HUES64 (cell line): ENCODE results near the gene NACAD.
A peak's percentile ranks its signal among the peaks of the same experiment; 100 is the strongest.
"Not testable (repeated sequence)": the region's sequence is repeated elsewhere in the genome, so short reads cannot be mapped to it uniquely, and the experiment has no call there.

Experiments used
- H3K27ac ChIP-seq: 2 replicates; pipeline ENCODE4 v1.7.0; 2013; ENCODE audit warnings: low read depth, low read length, inconsistent platforms
- H3K27me3 ChIP-seq: 2 replicates; pipeline ENCODE4 v1.6.1; 2013; ENCODE audit warnings: mild to moderate bottlenecking, low read length; ENCODE audit not compliant: insufficient read depth
- H3K36me3 ChIP-seq: 2 replicates; pipeline ENCODE4 v1.6.1; 2013; ENCODE audit warnings: mild to moderate bottlenecking, low read length; ENCODE audit not compliant: insufficient read depth
- H3K4me1 ChIP-seq: 2 replicates; pipeline ENCODE4 v1.6.1; 2013; ENCODE audit warnings: mild to moderate bottlenecking, low read length, moderate library complexity; ENCODE audit not compliant: insufficient read depth
- H3K4me3 ChIP-seq: 2 replicates; pipeline ENCODE4 v1.5.1; 2013; ENCODE audit warnings: mild to moderate bottlenecking, low read length, moderate library complexity
- H3K9ac ChIP-seq: 2 replicates; pipeline ENCODE4 v1.6.1; 2013; ENCODE audit warnings: mild to moderate bottlenecking, low read depth, low read length
- H3K9me3 ChIP-seq: 2 replicates; pipeline ENCODE4 v1.6.1; 2013; ENCODE audit warnings: low read depth, low read length; ENCODE audit not compliant: insufficient read depth
- WGBS: fragments of 150-250, 120-280 bp; methylation state at CpG from one replicate; pipeline ENCODE4 v1.1.7; 2013; ENCODE audit warnings: missing lambda C conversion rate; 5-methylcytosine and 5-hydroxymethylcytosine counted together

Gene NACAD

DNA sequence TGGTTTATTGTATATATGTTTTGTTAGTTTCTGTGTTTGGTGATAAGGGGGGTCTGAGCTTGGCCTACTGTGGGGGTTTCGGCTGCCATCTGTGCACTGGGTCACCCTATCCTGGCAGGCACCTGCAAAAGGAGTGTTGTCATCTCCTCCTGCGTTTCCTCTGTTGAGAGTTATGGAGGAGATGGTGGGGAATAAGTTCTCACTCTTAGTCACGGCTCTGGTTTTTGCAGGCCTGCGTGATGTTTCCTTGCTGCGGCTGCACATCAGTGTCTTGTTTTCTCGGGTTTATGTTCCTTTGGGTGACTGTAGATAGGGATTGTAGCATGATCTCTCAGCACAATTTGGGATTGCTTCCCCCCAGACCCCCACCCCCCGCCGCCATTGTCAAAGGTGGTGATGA, 52.0 kb downstream of the NACAD start:
- 95% methylated on average over 7 of the region's 8 CpGs for WGBS
- Histone ChIP-seq H3K36me3 (peaks cover 29% of the 10 kb centered on the region), H3K9me3 (no peaks in the 10 kb centered on the region), H3K27me3 (no peaks in the 10 kb centered on the region), H3K9ac (no peak overlapping the region), H3K27ac (no peak overlapping the region), H3K4me3 (no peak overlapping the region), H3K4me1 (peaks cover 16% of the 10 kb centered on the region)

DNA sequence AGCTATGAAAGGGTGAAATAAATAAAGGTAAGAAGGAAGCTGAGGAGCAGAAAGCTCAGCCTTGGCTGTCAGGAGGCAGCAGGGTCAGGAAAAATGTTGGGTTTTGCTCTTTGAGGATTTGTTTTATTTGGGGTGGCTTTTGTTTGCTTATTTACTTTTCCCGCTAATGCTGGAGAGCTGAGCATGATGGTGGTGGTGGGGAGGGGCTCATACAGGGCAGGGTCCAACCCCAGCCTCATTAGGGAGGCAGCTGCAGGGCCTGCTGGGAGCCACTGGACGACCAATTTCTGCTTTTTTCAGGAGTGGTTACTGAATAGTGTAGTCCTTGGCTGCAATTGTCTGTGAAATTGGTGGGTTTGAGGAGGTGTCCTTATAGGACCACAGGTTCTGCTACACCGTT, 52.5 kb downstream of the NACAD start:
- H3K4me3 ChIP-seq: no peak overlapping the region
- no peak overlapping the region for H3K27ac ChIP-seq
- no peaks in the 10 kb centered on the region for H3K9me3 ChIP-seq
- WGBS: 80% methylated on average over 3 of the region's 3 CpGs
- peaks cover 24% of the 10 kb centered on the region for H3K36me3 ChIP-seq
- H3K9ac ChIP-seq: 0 out of 2 replicates have a peak overlapping the region, but pooled peaks have one; percentile 10
- no peaks in the 10 kb centered on the region for H3K27me3 ChIP-seq
- peaks cover 18% of the 10 kb centered on the region for H3K4me1 ChIP-seq

DNA sequence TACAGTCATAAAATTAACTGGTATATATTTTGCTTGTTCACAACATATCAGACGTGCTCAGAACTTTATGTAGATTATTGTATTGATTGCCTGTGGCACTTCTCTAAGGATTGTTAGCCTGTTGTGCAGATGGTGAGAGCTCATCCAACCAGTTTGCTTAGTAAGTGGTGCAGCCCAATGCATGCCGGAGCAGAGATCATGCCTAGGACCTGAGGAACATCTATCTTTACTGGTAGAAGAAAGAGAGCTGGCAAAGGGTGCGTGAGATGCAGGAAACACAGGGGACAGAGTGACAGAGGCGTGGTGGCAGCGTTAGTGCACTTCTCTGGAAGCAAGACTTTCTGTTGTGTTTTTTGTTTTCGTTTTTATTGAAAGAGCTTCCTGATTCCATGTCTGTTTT, 52.9 kb downstream of the NACAD start:
- no peak overlapping the region for H3K4me3 ChIP-seq
- no peaks in the 10 kb centered on the region for H3K27me3 ChIP-seq
- H3K36me3 ChIP-seq: peaks cover 20% of the 10 kb centered on the region
- no peak overlapping the region for H3K9ac ChIP-seq
- no peaks in the 10 kb centered on the region for H3K9me3 ChIP-seq
- H3K27ac ChIP-seq: no peak overlapping the region
- WGBS: 88% methylated on average over 6 of the region's 6 CpGs
- H3K4me1 ChIP-seq: peaks cover 18% of the 10 kb centered on the region

DNA sequence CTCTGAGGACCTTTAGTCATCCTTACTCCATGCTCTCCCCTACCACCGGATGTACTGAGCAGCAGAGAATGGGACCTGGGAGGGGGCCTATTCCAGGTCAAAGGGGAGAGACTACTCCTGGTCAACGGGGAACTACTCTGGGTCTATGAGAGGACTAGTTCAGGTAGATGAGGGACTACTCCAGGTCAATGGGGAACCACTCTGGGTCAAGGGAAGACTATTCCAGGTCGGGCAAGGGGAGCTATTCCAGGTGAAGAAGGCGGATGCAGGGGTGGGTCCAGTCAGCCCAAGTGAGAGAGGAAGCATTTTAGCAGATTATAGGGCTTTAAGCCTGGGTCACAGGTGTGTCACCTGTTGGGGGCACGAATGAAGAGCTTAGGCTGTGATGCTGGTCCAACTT, 53.4 kb downstream of the NACAD start:
- Histone ChIP-seq H3K4me3 (no peak overlapping the region), H3K36me3 (peaks cover 16% of the 10 kb centered on the region), H3K9me3 (no peaks in the 10 kb centered on the region), H3K27me3 (no peaks in the 10 kb centered on the region), H3K4me1 (peaks cover 18% of the 10 kb centered on the region), H3K9ac (no peak overlapping the region), H3K27ac (no peak overlapping the region)
- 90% methylated on average over 5 of the region's 5 CpGs for WGBS

DNA sequence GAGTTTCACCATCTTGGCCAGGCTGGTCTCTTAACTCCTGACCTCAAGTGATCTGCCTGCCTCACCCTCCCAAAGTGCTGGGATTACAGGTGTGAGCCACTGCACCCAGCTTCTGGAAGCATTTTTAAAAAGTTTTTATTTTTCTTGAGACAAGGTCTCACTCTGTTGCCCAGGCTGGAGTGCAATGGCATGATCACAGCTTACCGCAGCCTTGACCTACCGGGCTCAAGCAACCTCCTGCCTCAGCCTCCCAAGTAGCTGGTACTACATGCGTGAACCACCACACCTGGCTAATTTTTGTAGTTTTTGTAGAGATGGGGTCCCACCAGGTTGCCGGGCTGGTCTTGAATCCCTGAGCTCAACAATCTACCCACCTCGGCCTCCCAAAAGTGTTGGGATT, 54.1 kb downstream of the NACAD start:
- H3K27ac ChIP-seq, H3K9me3 ChIP-seq, H3K4me3 ChIP-seq, H3K9ac ChIP-seq, H3K27me3 ChIP-seq: not testable (repeated sequence)
- whole genome bisulfite sequencing: 82% methylated on average over 5 of the region's 5 CpGs
- Histone ChIP-seq H3K4me1 (peaks cover 18% of the 10 kb centered on the region), H3K36me3 (peaks cover 15% of the 10 kb centered on the region)

DNA sequence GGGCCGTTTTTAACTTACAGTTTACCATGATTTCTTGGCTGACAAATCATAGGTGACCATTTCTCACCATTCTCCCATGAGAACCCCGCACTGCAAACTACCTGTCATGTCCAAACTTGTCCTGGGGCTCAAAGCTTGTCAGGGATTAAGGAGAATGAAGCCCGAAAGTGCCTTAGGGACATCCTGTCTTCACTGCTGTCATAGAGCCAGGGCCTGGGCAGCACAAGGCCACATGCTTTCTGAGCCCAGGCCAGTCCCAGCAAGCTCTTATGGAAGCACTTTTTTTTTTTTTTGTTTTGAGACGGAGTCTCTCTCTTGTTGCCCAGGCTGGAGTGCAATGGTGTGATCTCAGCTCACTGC, 54.9 kb downstream of the NACAD start:
- no peaks in the 10 kb centered on the region for H3K9me3 ChIP-seq
- H3K4me3 ChIP-seq: no peak overlapping the region
- H3K9ac ChIP-seq: no peak overlapping the region
- no peaks in the 10 kb centered on the region for H3K27me3 ChIP-seq
- peaks cover 18% of the 10 kb centered on the region for H3K4me1 ChIP-seq
- 93% methylated on average over 4 of the region's 4 CpGs for WGBS
- peaks cover 9% of the 10 kb centered on the region for H3K36me3 ChIP-seq
- H3K27ac ChIP-seq: no peak overlapping the region

DNA sequence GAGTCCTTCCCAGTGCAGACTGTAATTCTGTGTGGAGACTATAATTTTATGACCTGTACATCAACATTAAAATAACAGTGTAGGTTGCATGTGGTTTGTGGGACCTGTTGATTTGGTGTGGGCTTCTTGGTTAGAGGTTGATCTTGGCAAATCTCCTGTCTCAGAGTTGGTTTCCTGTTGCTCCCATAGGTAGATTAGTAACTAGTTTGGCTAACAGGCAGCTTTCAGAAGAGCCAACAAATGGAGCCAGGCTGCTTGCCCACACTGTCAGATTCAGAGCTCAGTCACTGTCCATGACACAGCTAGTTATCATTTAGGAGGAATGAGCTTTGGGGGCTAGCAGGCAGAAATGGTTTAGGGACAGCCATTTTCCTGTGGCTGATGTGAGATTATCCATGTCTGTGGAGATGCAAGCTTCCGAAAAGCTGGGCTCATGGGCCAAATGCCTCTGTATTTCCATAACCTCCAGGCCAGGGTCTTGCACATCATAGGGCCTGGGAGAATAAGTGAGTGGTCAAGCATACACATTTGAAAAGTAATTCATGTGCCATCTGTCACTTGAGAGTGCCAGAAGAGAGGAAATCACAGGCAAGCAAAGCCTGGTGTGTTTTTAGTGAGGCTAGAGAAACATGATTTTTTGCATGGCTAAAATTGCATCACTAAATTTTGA, 55.4 kb downstream of the NACAD start:
- no peaks in the 10 kb centered on the region for H3K27me3 ChIP-seq
- H3K27ac ChIP-seq: no peak overlapping the region
- H3K4me1 ChIP-seq: peaks cover 18% of the 10 kb centered on the region

DNA sequence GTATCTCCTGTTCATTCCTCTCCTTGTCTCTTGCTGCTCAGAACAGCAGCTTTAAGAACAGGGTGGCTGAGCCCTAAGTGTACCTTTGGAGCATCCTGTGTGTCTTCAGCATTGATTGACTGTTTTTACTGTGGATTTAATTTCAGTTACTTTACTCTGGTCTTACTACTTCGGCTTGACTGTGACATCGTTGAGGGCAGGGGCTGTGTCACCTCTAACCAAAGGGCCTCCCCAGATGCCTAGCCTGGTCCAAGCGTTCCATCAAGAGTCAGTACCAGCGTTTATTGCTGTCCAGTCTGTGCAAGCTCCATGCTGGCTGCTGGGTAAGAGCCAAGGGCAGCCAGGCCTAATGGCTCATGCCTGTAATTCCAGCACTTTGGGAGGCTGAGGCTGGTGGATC, 56.3 kb downstream of the NACAD start:
- Histone ChIP-seq H3K36me3 (no peaks in the 10 kb centered on the region; the same call in 1 of the 2 replicates), H3K27ac (no peak overlapping the region), H3K27me3 (no peaks in the 10 kb centered on the region), H3K4me1 (peaks cover 18% of the 10 kb centered on the region), H3K9ac (no peak overlapping the region), H3K4me3 (no peak overlapping the region), H3K9me3 (no peaks in the 10 kb centered on the region)
- 93% methylated on average over 4 of the region's 4 CpGs for WGBS

More for the DNA sequence above, 55.4 kb downstream of the NACAD start:
- Histone ChIP-seq H3K36me3 (peaks cover 4% of the 10 kb centered on the region), H3K4me3 (no peak overlapping the region), H3K9me3 (no peaks in the 10 kb centered on the region), H3K9ac (no peak overlapping the region)
- WGBS: 92% methylated on average over 1 of the region's 1 CpG

DNA sequence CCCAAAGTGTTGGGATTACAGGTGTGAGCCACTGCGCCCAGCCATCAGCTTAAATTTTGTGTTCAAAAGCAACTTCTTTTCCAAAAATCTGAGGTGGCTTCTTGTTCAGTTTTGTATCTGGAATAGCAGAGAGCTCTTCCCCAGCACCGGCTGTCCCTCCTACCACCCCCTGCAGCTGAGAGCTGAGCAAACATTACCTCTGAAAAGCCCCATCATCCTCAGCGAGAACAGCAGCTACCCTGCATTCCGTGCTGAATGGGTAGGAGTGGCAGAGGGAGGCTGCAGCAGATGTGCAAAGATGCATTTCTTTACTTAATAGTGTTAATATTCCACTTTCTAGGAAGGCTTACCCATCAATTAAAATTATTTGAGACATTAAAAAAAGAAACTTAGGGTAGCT, 56.9 kb downstream of the NACAD start:
- WGBS: 64% methylated on average over 2 of the region's 4 CpGs
- Histone ChIP-seq H3K36me3 (no peaks in the 10 kb centered on the region; the same call in 1 of the 2 replicates), H3K9ac (no peak overlapping the region), H3K27ac (no peak overlapping the region), H3K4me1 (peaks cover 18% of the 10 kb centered on the region), H3K9me3 (no peaks in the 10 kb centered on the region), H3K27me3 (no peaks in the 10 kb centered on the region), H3K4me3 (no peak overlapping the region)
